Mammary epithelial cell (primary cell): ENCODE results near the gene ASIC2.

Experiments
- EZH2 ChIP-seq: IDR thresholded peaks from 2 replicates; pipeline ENCODE4 v1.6.1; 2012; ENCODE audit warnings: low read length, inconsistent platforms, borderline replicate concordance
- TF ChIP-seq, protein P1 (sequence below), 2 donors: IDR thresholded peaks in 1 of 2; conservative IDR thresholded peaks in 1 of 2; 2 replicates each; pipeline ENCODE4 v1.5.1; 2011 to 2012; ENCODE audit warnings: inconsistent platforms in 2 of 2, low read length in 2 of 2, mild to moderate bottlenecking in 2 of 2, control low read depth in 1 of 2, low read depth in 1 of 2; ENCODE audit not compliant: insufficient read depth in 1 of 2; ENCODE audit errors: extremely low read depth in 1 of 2

DNA sequence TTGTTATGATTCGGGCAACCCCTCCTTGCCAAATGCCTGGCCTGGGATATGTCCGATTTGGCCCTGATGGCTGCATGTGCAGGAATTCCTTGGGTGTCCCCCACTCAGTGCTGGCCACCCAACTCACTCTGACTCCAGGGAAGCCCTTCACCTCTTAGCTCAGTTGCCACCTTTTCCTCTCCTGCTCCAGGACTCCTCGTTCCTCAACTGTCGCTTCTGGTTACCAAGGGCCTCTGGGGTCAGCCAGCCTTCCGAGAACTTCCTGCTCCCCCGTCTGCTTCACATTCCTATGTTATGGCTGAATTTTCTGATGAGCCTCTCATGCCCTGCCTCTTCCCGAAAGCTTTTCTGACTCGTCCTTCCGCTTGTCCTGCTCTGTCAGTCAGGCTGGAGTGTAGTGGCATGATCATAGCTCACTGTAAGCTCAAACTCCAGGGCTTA is 237.9 kb downstream of the ASIC2 start:
- TF ChIP-seq, protein P1, sequence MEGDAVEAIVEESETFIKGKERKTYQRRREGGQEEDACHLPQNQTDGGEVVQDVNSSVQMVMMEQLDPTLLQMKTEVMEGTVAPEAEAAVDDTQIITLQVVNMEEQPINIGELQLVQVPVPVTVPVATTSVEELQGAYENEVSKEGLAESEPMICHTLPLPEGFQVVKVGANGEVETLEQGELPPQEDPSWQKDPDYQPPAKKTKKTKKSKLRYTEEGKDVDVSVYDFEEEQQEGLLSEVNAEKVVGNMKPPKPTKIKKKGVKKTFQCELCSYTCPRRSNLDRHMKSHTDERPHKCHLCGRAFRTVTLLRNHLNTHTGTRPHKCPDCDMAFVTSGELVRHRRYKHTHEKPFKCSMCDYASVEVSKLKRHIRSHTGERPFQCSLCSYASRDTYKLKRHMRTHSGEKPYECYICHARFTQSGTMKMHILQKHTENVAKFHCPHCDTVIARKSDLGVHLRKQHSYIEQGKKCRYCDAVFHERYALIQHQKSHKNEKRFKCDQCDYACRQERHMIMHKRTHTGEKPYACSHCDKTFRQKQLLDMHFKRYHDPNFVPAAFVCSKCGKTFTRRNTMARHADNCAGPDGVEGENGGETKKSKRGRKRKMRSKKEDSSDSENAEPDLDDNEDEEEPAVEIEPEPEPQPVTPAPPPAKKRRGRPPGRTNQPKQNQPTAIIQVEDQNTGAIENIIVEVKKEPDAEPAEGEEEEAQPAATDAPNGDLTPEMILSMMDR (conservative IDR thresholded peaks at IDR 0.05 in 1 of 2, IDR thresholded peaks at IDR 0.05 in 1 of 2; ENCODE audit: extremely low read depth in 1 of 2, insufficient read depth in 1 of 2, low read depth in 1 of 2, low read length in 2 of 2): no peak
- no peak for TF ChIP-seq EZH2
